DND-41 (cell line): ENCODE results near the gene ZFP28.

Source experiments
- ATAC-seq: fragments of 200-7000 bp; cut with Tn5 transposase; 3 replicates; pipeline ENCODE4 v1.9.1; 2021; ENCODE audit warnings: low read depth; ENCODE audit not compliant: insufficient read depth
- DNase-seq: peaks from one replicate; pipeline ENCODE4 v3.0.0-alpha.2; 2020
- H2AFZ ChIP-seq: 2 replicates; pipeline ENCODE4 v1.6.0; 2012; ENCODE audit warnings: low read depth, low read length
- H3K27ac ChIP-seq: 2 replicates; pipeline ENCODE4 v1.5.1; 2012; ENCODE audit warnings: low read length, inconsistent platforms
- H3K27me3 ChIP-seq: fragments of 200-600 bp; sonication (generic); 2 replicates; pipeline ENCODE4 v1.6.0; 2012; ENCODE audit warnings: low read length, mild to moderate bottlenecking, inconsistent platforms; ENCODE audit not compliant: insufficient read depth, poor library complexity
- H3K36me3 ChIP-seq: 2 replicates; pipeline ENCODE4 v1.5.1; 2012; ENCODE audit warnings: low read length, inconsistent platforms; ENCODE audit not compliant: insufficient read depth
- H3K4me1 ChIP-seq: 2 replicates; pipeline ENCODE4 v1.5.1; 2012; ENCODE audit warnings: mild to moderate bottlenecking, low read length; ENCODE audit not compliant: insufficient read depth
- H3K4me2 ChIP-seq: 2 replicates; pipeline ENCODE4 v1.6.0; 2012; ENCODE audit warnings: mild to moderate bottlenecking, moderate library complexity, low read length, inconsistent platforms; ENCODE audit not compliant: insufficient read depth
- H3K4me3 ChIP-seq, 2 experiments: fragments of 200-600 bp in 1 of 2; shearing (Covaris generic) in 1 of 2; 2 replicates each; pipeline ENCODE4 v1.5.1; 2012 to 2016; ENCODE audit warnings: inconsistent platforms in 2 of 2, low read length in 2 of 2, mild to moderate bottlenecking in 2 of 2, low read depth in 1 of 2, moderate library complexity in 1 of 2
- H3K79me2 ChIP-seq: 2 replicates; pipeline ENCODE4 v1.6.0; 2012; ENCODE audit warnings: low read length, inconsistent platforms; ENCODE audit not compliant: insufficient read depth
- H3K9ac ChIP-seq: 2 replicates; pipeline ENCODE4 v1.6.0; 2012; ENCODE audit warnings: low read depth, mild to moderate bottlenecking, inconsistent platforms, low read length, moderate library complexity
- H3K9me3 ChIP-seq: 2 replicates; pipeline ENCODE4 v1.5.1; 2012; ENCODE audit warnings: low read length, moderate library complexity, mild to moderate bottlenecking, inconsistent platforms; ENCODE audit not compliant: insufficient read depth, severe bottlenecking
- H4K20me1 ChIP-seq: 2 replicates; pipeline ENCODE4 v1.6.0; 2012; ENCODE audit warnings: low read length; ENCODE audit not compliant: insufficient read depth
- EZH2 ChIP-seq: IDR thresholded peaks from 3 replicates; pipeline ENCODE4 v1.6.1; 2012; ENCODE audit warnings: borderline replicate concordance, low read depth, mild to moderate bottlenecking, moderate library complexity, low read length, inconsistent platforms; ENCODE audit not compliant: severe bottlenecking
- TF ChIP-seq, protein P1 (sequence below): IDR thresholded peaks from 2 replicates; pipeline ENCODE4 v1.5.1; 2012; ENCODE audit warnings: borderline replicate concordance, low read length, moderate library complexity, mild to moderate bottlenecking; ENCODE audit not compliant: poor library complexity, severe bottlenecking; ENCODE audit errors: extremely low read depth

The ZFP28 gene

DNA sequence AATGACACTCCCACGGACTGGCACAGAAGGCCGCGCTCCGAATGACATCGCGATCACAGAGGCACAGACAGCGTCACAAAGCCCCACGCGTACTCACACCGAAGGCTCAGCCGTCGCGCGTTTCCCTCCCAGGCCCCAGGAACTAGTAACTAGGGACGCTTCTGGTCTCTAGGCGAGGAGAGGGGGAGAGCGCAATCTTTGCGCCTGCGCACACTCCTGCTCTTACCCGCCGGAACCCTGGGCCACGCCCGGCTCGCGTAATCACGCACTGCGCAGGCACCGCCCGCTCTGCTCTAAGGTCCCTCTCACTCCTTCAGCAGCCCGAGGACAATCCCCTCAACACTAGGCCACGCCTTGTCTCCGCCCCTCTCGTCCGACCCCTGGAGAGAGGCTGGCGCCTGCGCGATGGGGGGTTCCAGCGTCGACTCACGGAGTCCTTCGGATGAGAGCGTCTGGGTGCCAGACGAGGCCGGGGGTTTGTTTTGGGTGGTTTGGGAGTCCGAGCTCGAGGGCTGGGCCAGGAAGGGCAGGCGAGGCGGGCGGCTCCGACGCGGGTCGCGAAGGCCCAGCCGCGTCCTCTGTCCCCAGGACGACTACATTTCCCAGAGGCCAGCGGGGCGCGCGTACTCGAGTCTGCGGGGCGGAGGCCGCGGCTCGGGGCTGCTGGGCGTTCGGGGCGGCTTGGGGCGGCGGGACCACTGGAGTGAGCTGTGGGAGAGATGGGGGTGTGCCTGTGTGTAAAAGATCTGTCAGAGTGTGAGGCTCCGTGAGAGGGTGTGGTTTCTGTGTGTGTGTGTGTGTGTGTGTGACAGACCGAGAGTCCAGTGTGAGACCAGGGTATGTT is 31.1 kb upstream of the ZFP28 start, which contains the start of gene ZNF471:
Gene ZNF471 (plus strand): TSS at position 410 of the 844 bp plus-strand sequence. CDS start 3,717 bp downstream, outside the sequence.
- H3K4me3 ChIP-seq = peak within 1 kb of the TSS; percentile 19 to 63; a peak in 3 of 4 replicates
- peak within 1 kb of the TSS; percentile 54 for H3K9ac ChIP-seq
- no peaks in the 10 kb centered on the region for H3K36me3 ChIP-seq
- peak within 1 kb of the TSS; percentile 71 for H3K4me2 ChIP-seq
- peak; percentile 99 for ATAC-seq
- H3K27me3 ChIP-seq = no peaks in the 10 kb centered on the region
- peaks cover 13% of the 10 kb centered on the region for H3K4me1 ChIP-seq
- no peaks in the 10 kb centered on the region for H3K79me2 ChIP-seq
- peak within 1 kb of the TSS; percentile 79 for H2AFZ ChIP-seq
- peak; percentile 95 for DNase-seq
- TF ChIP-seq EZH2 = no peak
- TF ChIP-seq, protein P1, sequence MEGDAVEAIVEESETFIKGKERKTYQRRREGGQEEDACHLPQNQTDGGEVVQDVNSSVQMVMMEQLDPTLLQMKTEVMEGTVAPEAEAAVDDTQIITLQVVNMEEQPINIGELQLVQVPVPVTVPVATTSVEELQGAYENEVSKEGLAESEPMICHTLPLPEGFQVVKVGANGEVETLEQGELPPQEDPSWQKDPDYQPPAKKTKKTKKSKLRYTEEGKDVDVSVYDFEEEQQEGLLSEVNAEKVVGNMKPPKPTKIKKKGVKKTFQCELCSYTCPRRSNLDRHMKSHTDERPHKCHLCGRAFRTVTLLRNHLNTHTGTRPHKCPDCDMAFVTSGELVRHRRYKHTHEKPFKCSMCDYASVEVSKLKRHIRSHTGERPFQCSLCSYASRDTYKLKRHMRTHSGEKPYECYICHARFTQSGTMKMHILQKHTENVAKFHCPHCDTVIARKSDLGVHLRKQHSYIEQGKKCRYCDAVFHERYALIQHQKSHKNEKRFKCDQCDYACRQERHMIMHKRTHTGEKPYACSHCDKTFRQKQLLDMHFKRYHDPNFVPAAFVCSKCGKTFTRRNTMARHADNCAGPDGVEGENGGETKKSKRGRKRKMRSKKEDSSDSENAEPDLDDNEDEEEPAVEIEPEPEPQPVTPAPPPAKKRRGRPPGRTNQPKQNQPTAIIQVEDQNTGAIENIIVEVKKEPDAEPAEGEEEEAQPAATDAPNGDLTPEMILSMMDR = no peak
- H3K27ac ChIP-seq = peak within 1 kb of the TSS; percentile 74
- no peaks in the 10 kb centered on the region for H4K20me1 ChIP-seq
- H3K9me3 ChIP-seq = no peaks in the 10 kb centered on the region

DNA sequence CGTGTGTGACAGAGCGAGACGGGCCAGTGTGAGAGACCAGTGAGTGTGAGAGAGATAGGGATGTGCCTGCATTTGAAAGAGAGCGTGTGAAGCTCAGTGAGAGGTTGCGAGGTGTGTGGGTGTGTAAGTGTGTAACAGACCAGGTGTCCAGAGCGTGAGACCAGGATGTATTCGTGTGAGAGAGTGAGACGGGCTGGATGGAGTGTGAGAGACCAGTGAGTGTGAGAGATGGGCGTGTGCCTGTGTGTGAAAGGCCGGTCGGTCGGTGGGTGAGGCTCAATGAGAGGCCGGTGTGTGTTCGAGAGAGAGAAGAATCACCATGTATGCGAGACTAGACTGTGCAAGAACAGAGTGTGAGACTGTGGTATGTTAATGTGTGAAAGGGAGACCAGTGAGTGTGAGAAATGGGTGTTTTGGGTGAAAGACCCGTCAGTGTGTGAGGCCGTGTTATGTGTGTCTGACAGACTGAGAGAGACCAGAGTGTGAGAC is 30.4 kb upstream of the ZFP28 start:
- H3K4me3 ChIP-seq = peak overlapping the region; percentile 19 to 63; a peak in 3 of 4 replicates
- no peaks in the 10 kb centered on the region for H3K36me3 ChIP-seq
- H3K79me2 ChIP-seq = no peaks in the 10 kb centered on the region
- H2AFZ ChIP-seq = peak overlapping the region; percentile 79
- peak overlapping the region; percentile 74 for H3K27ac ChIP-seq
- no peaks in the 10 kb centered on the region for H3K9me3 ChIP-seq
- ATAC-seq (no peak; the same call in 2 of the 3 replicates), DNase-seq (no peak)
- no peaks in the 10 kb centered on the region for H4K20me1 ChIP-seq
- TF ChIP-seq EZH2 = no peak
- TF ChIP-seq, protein P1 = no peak
- H3K9ac ChIP-seq = peak overlapping the region; percentile 54
- peaks cover 13% of the 10 kb centered on the region for H3K4me1 ChIP-seq
- H3K27me3 ChIP-seq = no peaks in the 10 kb centered on the region
- H3K4me2 ChIP-seq = peak overlapping the region; percentile 71

DNA sequence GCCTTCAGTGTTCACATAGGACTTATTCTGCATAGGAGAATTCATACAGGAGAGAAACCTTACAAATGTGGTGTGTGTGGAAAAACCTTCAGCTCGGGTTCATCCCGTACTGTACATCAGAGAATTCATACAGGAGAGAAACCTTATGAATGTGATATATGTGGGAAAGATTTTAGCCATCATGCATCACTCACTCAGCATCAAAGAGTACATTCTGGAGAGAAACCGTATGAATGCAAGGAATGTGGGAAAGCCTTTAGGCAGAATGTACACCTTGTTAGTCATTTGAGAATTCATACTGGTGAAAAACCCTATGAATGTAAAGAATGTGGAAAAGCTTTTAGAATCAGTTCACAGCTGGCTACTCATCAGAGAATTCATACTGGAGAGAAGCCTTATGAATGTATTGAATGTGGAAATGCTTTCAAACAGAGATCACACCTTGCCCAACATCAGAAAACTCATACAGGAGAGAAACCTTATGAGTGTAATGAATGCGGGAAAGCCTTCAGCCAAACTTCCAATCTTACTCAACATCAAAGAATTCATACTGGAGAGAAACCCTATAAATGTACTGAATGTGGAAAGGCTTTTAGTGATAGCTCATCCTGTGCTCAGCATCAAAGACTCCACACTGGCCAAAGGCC is 13.4 kb upstream of the ZFP28 start:
- Histone ChIP-seq H2AFZ (no peak overlapping the region), H3K27ac (no peak overlapping the region), H3K4me3 (no peak overlapping the region), H3K27me3 (no peaks in the 10 kb centered on the region), H3K79me2 (no peaks in the 10 kb centered on the region), H4K20me1 (no peaks in the 10 kb centered on the region), H3K9me3 (peaks cover 52% of the 10 kb centered on the region), H3K36me3 (no peaks in the 10 kb centered on the region), H3K9ac (no peak overlapping the region), H3K4me2 (no peak overlapping the region), H3K4me1 (no peaks in the 10 kb centered on the region)
- ATAC-seq = no peak
- DNase-seq = no peak
- TF ChIP-seq, protein P1 = no peak
- TF ChIP-seq EZH2 = no peak
